ENCODE data around the gene NCKAP5.

- TF ChIP-seq CTCF (IDR thresholded peaks at IDR 0.05; ENCODE audit: low read depth, low read length, missing input control), result no peak
- TF ChIP-seq RAD21 (IDR thresholded peaks at IDR 0.05), result no peak
- no peak for TF ChIP-seq REST (IDR thresholded peaks at IDR 0.05)
These were observed 215.5 kb downstream of the NCKAP5 start for GRCh38 chr2:133352719-133353118.
